Endodermal cell (in vitro differentiated cells): ENCODE results near the gene PRR3. TPM values are rescaled to one million over a fixed set of nuclear protein-coding genes. Genes with fewer than 3 reads are reported as not detected.

Experiments
- DNase-seq: peaks from one replicate; pipeline ENCODE4 v3.0.0-alpha.2; 2017
- H3K27ac ChIP-seq: 2 replicates; pipeline ENCODE4 v1.5.1; 2013; ENCODE audit warnings: mild to moderate bottlenecking, low read depth, low read length, moderate library complexity
- H3K27me3 ChIP-seq: 2 replicates; pipeline ENCODE4 v1.6.1; 2013; ENCODE audit warnings: mild to moderate bottlenecking, low read length, moderate library complexity; ENCODE audit not compliant: insufficient read depth, control insufficient read depth, poor library complexity, severe bottlenecking
- H3K36me3 ChIP-seq: 2 replicates; pipeline ENCODE4 v1.7.0; 2013; ENCODE audit warnings: mild to moderate bottlenecking, low read length, moderate library complexity; ENCODE audit not compliant: control insufficient read depth, insufficient read depth
- H3K4me1 ChIP-seq: one replicate; pipeline ENCODE4 v1.7.0; 2013; ENCODE audit warnings: low read length; ENCODE audit not compliant: control insufficient read depth, insufficient read depth
- H3K4me3 ChIP-seq: 2 replicates; pipeline ENCODE4 v1.5.1; 2013; ENCODE audit warnings: mild to moderate bottlenecking, low read length, moderate library complexity
- H3K9ac ChIP-seq: 2 replicates; pipeline ENCODE4 v1.6.1; 2013; ENCODE audit warnings: mild to moderate bottlenecking, low read length, moderate library complexity; ENCODE audit not compliant: poor library complexity, severe bottlenecking; ENCODE audit errors: extremely low read depth
- H3K9me3 ChIP-seq: 2 replicates; pipeline ENCODE4 v1.6.1; 2013; ENCODE audit warnings: mild to moderate bottlenecking, low read length, moderate library complexity; ENCODE audit not compliant: control insufficient read depth
- H3K27ac Mint-ChIP-seq: 2 replicates; pipeline ENCODE4 v1.8.0; 2020; ENCODE audit warnings: mixed read lengths
- H3K27me3 Mint-ChIP-seq: 2 replicates; pipeline ENCODE4 v1.8.0; 2021; ENCODE audit warnings: mild to moderate bottlenecking, mixed read lengths; ENCODE audit not compliant: insufficient read depth
- H3K36me3 Mint-ChIP-seq: 2 replicates; pipeline ENCODE4 v1.8.0; 2020; ENCODE audit warnings: low read depth, mixed read lengths
- H3K4me1 Mint-ChIP-seq: 2 replicates; pipeline ENCODE4 v1.8.0; 2020; ENCODE audit warnings: mixed read lengths
- H3K4me3 Mint-ChIP-seq: 2 replicates; pipeline ENCODE4 v1.8.0; 2020; ENCODE audit warnings: mild to moderate bottlenecking, moderate library complexity, mixed read lengths
- H3K9me3 Mint-ChIP-seq: 2 replicates; pipeline ENCODE4 v1.8.0; 2020; ENCODE audit warnings: mild to moderate bottlenecking, mixed read lengths
- WGBS, 2 experiments: methylation state at CpG; one replicate each; pipeline versions ENCODE4 v1.1.5 to v1.1.7; 2013; ENCODE audit warnings: missing lambda C conversion rate in 2 of 2, mixed read lengths in 1 of 2; ENCODE audit not compliant: insufficient coverage in 1 of 2, insufficient read length in 1 of 2; 5-methylcytosine and 5-hydroxymethylcytosine counted together
- total RNA-seq, 2 donors: library from RNA; stranded (reverse); fragmentation: NEBNext Ultra II Directional in 1 of 2; extraction: Animal tissue kit (Norgen Biotek cat#: 25700) in 1 of 2; gene quantifications; 2 replicates in 1 of 2; 3 replicates in 1 of 2; pipeline ENCODE4 v1.2.1, GENCODE V29; 2021
- TF ChIP-seq, protein P1 (sequence below): fragments of 200-600 bp; sonication (generic); conservative IDR thresholded peaks from 2 replicates; pipeline ENCODE4 v1.5.0; 2021; ENCODE audit warnings: antibody characterized with exemption, mild to moderate bottlenecking

Gene PRR3
- total RNA-seq, 2 donors from 2014 or later = 10.9 to 12.0 TPM

DNA sequence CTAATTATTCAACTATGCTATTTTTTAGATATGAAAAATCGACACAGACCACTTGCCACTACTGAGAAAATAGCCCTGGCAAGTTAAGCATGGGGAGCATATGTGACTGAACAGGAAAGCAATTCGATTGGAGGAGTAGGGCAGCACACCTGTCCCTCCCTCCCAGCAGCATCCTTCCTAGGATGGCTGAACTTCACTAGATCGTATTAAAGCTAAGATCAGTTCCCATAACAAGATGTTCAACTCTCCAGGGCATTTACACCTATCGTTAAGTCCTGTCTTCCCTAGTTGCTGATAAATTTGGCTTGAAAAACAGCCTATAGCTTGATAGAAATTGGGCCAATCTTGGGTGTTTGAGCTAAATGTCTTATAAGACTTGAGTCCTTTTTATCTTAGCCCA, 53.0 kb downstream of the PRR3 start:
- TF ChIP-seq, protein P1, sequence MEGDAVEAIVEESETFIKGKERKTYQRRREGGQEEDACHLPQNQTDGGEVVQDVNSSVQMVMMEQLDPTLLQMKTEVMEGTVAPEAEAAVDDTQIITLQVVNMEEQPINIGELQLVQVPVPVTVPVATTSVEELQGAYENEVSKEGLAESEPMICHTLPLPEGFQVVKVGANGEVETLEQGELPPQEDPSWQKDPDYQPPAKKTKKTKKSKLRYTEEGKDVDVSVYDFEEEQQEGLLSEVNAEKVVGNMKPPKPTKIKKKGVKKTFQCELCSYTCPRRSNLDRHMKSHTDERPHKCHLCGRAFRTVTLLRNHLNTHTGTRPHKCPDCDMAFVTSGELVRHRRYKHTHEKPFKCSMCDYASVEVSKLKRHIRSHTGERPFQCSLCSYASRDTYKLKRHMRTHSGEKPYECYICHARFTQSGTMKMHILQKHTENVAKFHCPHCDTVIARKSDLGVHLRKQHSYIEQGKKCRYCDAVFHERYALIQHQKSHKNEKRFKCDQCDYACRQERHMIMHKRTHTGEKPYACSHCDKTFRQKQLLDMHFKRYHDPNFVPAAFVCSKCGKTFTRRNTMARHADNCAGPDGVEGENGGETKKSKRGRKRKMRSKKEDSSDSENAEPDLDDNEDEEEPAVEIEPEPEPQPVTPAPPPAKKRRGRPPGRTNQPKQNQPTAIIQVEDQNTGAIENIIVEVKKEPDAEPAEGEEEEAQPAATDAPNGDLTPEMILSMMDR = no peak
- Mint-ChIP-seq H3K27ac (no peak overlapping the region), H3K9me3 (no peaks in the 10 kb centered on the region), H3K4me3 (no peak overlapping the region), H3K27me3 (no peaks in the 10 kb centered on the region), H3K36me3 (peaks cover 57% of the 10 kb centered on the region), H3K4me1 (peaks cover 18% of the 10 kb centered on the region)
- H3K4me3 ChIP-seq = no peak overlapping the region
- no peaks in the 10 kb centered on the region for H3K9me3 ChIP-seq
- WGBS, 2 experiments = 94 to 100% methylated on average over 1 to 4 of the region's 4 CpGs
- H3K36me3 ChIP-seq = peaks cover 80% of the 10 kb centered on the region
- H3K27me3 ChIP-seq = no peaks in the 10 kb centered on the region
- no peak for DNase-seq
- peaks cover 2% of the 10 kb centered on the region for H3K4me1 ChIP-seq
- no peak overlapping the region for H3K27ac ChIP-seq
- H3K9ac ChIP-seq = no peak overlapping the region

DNA sequence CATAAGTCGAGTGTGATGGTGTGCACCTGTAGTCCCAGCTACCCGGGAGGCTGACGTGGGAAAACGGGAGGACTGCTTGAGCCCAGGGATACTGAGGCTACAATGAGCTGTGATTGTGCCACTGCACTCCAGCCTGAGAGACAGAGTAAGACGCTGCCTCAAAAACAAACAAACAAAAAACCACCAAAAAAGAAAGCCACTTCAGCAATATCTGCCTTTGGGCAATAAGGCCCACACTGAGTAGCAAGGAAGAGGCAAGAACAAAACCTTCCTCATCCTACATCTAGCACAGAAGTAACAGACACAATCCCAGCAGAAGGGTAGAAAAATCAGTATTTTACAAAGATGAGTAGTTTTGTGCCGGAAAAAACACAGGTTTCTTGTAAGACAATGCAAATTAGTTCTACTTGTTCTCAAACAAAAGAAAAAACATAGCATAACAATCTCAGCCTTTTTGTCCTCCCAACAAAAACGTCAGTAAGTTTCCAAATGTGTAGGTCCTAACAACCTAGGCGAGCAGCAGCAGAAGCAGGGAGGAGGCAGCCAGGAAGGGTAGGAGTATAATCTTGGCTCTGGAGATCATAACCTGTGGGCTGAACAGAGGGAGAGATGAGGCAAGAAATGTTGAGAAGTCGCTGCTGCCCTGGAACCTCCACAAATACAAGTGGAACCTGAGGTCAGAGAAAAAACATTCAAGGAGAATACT, 54.2 kb downstream of the PRR3 start:
- H3K4me1 Mint-ChIP-seq = peaks cover 18% of the 10 kb centered on the region
- no peak for DNase-seq
- H3K36me3 ChIP-seq = peaks cover 78% of the 10 kb centered on the region
- H3K27ac ChIP-seq = no peak overlapping the region
- peaks cover 2% of the 10 kb centered on the region for H3K4me1 ChIP-seq
- peaks cover 56% of the 10 kb centered on the region for H3K36me3 Mint-ChIP-seq
- WGBS, 2 experiments = 92 to 98% methylated on average over 5 to 9 of the region's 9 CpGs
- TF ChIP-seq, protein P1 = no peak
- H3K9me3 Mint-ChIP-seq = no peaks in the 10 kb centered on the region
- peak overlapping the region; percentile 16 for H3K27ac Mint-ChIP-seq
- no peak overlapping the region for H3K4me3 Mint-ChIP-seq
- no peaks in the 10 kb centered on the region for H3K9me3 ChIP-seq
- no peak overlapping the region for H3K4me3 ChIP-seq
- H3K9ac ChIP-seq = no peak overlapping the region
- H3K27me3 Mint-ChIP-seq = no peaks in the 10 kb centered on the region
- H3K27me3 ChIP-seq = no peaks in the 10 kb centered on the region

DNA sequence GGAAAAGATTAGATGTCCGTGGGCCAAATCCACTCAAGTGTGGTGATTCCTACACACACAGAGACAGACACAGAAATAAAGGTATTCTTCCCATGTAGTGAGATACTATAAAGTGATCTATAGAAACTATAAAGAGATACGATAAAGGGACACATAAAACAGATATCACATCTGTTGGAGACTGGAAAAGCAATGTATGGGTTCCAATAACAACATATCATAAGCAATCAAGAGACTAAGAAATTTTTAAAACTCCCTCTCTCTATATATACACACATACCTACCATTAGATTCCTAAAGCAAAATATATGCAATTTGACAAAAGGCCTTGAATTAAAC, 54.7 kb downstream of the PRR3 start:
- peaks cover 78% of the 10 kb centered on the region for H3K36me3 ChIP-seq
- TF ChIP-seq, protein P1 = no peak
- no peak overlapping the region for H3K4me3 ChIP-seq
- no peaks in the 10 kb centered on the region for H3K27me3 ChIP-seq
- Mint-ChIP-seq H3K36me3 (peaks cover 56% of the 10 kb centered on the region), H3K4me1 (peaks cover 18% of the 10 kb centered on the region), H3K27ac (no peak overlapping the region), H3K4me3 (no peak overlapping the region), H3K9me3 (no peaks in the 10 kb centered on the region), H3K27me3 (no peaks in the 10 kb centered on the region)
- H3K4me1 ChIP-seq = peaks cover 2% of the 10 kb centered on the region
- WGBS, 2 experiments = 100% methylated on average over 2 of the region's 2 CpGs; no CpG with 5 or more reads in 1 of the 2 experiments
- no peaks in the 10 kb centered on the region for H3K9me3 ChIP-seq
- no peak overlapping the region for H3K9ac ChIP-seq
- H3K27ac ChIP-seq = no peak overlapping the region
- DNase-seq = no peak
